GM19043 (cell line): ENCODE data around the gene SGK1.
"Not testable (repeated sequence)": the region's sequence is repeated elsewhere in the genome, so short reads cannot be mapped to it uniquely, and the experiment has no call there.

Source experiments
- ATAC-seq: cut with Tn5 transposase; IDR thresholded peaks from one replicate; pipeline ENCODE4 v1.9.1; 2021; ENCODE audit warnings: low read depth; ENCODE audit not compliant: unreplicated experiment

SGK1 gene

GRCh38 chr6:134328792-134329191 is 10.9 kb upstream of the SGK1 start:
- no peak for ATAC-seq

GRCh38 chr6:134328138-134328537 is 10.2 kb upstream of the SGK1 start:
- ATAC-seq, result no peak

DNA sequence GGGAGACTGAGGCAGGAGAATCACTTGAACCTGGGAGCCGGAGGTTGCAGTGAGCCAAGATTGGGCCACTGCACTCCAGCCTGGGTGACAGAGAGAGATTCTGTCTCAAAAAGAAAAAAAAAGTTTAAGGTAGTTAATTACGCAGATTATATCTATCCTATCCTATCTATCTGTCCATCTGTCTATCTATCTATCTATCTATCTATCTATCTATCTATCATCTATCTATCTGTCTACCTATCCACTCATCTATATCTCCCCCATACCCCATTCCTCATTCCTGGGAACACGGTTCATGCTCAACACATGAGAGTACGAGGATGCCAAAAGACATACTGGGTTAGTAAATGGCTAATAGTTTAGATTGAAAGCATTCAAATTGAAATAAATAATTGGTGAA is 8.3 kb upstream of the SGK1 start:
- not testable (repeated sequence) for ATAC-seq

DNA sequence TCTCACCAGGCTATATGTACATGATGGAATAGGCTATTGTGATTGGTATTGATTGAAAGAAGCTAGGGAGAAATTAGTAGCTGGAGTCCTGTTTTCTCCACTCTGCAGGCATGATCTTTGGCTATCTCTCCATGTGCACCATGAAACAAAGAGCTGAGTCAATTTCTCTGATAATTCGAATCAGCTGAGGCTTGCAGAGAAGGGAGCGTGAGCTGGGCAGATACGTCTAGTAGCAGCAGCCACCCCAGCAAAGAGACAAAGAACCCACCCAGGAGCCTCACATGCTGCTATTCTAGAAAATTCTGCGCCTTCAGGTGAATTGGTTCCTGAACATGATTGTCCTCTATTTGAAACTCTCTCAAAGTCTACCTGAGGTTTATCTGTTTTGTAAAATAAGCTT is 6.9 kb upstream of the SGK1 start:
- no peak for ATAC-seq

DNA sequence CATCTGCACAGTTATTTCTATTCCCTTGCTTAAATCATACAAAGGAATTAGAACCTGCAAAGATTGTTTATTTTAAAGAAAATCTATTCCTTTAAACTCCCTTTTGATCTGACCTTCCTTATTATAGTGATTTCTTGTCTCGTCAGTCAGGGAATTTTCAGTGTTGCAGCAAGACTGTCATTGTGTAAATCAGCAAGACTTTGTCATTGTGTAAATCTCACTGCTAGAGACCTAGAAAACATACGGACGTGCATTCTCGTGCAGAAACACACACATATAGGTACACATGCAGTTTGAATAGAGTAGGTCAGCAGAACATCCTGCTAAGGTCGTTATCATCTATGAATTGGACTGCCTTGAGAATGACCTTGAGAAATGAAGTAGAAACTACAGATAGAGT is 6.2 kb upstream of the SGK1 start:
- ATAC-seq, result no peak

GRCh38 chr6:134323698-134324097 is 5.8 kb upstream of the SGK1 start:
- no peak for ATAC-seq

GRCh38 chr6:134323294-134323693 is 5.4 kb upstream of the SGK1 start:
- no peak for ATAC-seq

GRCh38 chr6:134322216-134322615 is 4.3 kb upstream of the SGK1 start:
- no peak for ATAC-seq

- no peak for ATAC-seq
Measured at GRCh38 chr6:134321246-134321645, 3.3 kb upstream of the SGK1 start.

DNA sequence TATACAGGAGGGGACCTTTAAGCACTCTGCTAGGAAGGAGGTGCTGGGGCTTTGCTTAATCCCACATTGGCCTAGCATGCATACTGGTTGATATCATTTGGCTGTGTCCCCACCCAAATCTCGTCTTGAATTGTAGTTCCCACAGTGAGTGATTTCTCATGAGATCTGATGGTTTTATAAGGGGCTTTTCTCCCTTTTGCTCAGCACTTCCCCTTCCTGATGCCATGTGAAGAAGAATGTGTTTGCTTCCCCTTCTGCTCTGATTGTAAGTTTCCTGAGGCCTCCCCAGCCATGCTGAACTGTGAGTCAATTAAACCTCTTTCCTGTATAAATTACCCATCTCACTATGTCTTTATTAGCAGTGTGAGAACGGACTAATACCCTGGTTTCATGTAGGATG is 1.8 kb upstream of the SGK1 start:
- ATAC-seq, result not testable (repeated sequence)

DNA sequence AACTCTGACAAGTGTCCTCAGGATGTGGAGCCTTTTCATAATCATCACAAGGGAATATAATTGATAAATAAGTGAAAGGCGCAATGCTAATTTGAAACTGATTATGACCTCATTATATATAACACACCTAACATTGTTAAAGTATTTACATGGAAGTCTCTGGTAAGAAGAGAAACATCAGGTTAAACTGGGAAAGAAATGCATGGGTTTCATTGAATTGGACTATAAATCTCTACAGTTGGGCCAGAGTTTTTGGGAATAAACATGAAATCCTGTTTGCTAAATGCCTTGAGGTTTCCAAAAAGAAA is 1.0 kb upstream of the SGK1 start:
- ATAC-seq, result no peak

DNA sequence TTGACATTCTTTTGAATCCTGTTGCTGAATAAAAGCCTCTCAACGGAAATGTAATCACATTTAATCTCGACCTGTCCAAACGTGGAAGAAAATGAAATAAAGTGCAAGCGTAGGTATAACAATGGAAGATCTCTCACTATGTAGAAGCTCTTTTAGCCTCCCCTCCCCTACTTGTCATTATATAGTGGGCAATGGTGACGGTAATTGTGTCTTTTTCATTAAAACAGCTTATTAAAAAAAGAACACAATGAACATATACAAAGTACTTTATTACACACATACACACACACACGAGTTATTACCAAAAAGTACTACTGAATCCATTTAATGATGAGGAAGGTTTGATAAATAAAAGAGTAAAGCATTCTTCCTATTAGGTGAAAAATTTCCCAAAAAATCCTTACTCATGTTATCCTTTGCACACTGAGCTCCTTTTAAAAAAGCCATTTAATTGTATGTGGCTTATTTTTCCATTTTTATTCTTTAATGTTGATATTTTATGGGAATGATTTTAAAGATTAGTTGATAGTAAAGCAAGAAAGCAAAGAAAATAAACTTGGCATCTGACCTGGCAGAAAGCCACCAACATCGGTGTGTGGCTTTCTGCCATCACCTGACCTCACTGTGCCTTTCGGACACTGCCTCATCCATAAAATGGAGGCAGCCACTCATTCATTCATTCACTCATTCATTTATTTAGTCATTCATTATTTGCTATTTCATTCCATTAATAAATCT is 493 bp upstream of the SGK1 start:
- ATAC-seq, result no peak

DNA sequence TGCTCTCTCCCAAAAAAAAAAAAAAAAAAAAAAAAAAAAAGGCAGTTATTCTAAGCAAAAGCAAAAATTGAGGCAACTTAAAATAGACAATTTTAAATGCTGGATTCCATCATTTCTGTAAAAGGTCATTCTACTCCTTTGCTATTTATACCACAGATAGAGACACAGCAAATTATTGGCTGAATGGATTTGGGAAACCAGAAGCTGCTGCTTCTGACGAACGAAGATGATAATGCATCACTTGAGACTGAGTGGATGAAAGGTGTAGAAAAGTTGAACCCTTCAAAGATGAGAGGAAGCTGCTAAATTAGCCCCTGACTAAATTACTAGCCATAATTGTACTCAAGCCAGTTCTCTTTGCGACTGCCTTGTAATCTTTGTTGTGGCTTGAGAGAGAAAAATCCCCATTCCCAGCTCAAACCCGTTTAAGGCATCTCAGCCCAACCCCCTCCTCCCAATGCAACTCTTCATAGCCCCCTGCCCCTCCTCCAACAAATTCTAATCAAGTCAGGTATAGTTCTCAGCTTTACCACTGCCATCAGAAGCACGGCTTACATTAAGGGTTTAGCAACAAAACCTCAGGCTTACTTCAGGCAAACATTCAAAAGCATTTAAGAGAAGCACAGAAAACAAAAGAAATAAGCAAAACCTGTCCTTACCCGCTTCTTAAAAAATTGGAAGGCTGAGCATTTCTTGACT is 1.0 kb downstream of the SGK1 start:
- no peak for ATAC-seq

DNA sequence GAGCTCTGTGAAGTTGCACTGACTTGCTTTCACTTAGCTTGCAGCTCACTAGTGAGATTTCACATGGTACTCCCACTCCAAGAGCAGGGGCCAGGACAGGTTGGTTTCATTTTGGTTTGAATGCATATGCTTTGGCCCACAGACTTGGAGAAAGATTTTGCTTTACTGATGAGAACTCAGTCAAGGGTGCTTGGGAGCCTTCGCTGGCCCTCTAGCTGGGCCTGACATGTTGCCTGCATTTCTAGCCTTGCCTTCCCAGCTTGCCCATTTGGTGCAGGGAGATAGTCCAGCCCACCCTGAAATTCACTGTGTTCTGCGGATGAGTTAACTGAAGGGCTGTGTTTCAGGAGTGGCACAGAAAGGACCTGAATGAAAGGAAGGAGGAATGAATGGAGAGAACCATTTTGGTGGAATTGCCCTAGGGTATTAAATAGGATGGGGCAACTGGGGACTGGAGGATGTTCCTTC is 1.9 kb downstream of the SGK1 start:
- no peak for ATAC-seq

DNA sequence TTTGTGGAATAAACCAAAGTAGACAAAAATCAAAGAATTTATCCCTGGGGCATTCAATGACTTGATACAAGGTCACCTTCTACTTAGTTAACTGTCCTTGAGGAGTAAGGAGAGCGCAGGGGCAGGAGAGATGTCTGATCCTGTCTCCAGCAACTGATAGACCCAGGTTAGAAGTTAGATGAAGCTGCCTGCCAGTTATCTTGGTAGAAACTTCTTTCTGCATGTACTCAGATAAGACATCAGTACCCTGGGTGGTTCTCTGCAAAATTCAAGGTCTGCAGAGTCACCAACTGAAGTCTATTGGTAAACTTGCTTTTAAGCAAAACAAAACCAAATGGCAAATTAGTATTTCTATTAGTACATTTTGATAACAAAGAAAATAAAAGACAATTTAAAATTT is 2.7 kb downstream of the SGK1 start:
- ATAC-seq, result no peak

- no peak for ATAC-seq
Measured at GRCh38 chr6:134314006-134314821, 3.7 kb downstream of the SGK1 start.

DNA sequence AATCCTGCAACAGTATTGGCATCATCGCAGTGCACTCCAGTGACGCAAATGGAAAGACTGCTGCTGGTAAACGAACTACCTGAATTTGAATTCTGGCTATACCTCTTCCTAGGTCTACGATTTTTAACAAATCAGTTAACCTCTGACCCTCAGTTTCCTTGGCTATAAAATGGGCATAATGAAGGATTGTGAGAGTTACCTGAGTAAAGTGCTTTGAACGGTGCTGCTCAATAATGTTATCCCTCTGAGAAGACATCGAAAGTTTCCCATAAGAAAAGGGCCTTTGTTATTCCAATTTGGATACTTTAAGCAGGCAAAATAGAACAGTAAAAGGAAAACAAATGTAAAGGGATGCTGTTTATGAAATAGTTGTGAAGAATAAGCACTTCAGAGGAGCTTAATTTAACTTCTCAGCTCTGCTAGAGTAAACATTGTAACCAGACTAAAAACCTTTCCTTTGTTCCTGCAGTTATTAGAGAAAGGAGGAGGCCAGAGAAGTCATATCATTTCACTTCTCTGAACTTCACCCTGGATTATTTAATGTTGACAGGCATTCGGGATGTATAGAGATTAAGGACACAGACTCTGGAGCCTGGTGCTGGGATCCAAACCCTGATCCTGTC is 5.8 kb downstream of the SGK1 start:
- no peak for ATAC-seq

- ATAC-seq, result no peak
Measured at GRCh38 chr6:134310817-134311216, 7.1 kb downstream of the SGK1 start.

- ATAC-seq, result no peak
Measured at GRCh38 chr6:134309983-134310605, 7.8 kb downstream of the SGK1 start.

- ATAC-seq, result no peak
Measured at GRCh38 chr6:134309227-134309626, 8.7 kb downstream of the SGK1 start.

DNA sequence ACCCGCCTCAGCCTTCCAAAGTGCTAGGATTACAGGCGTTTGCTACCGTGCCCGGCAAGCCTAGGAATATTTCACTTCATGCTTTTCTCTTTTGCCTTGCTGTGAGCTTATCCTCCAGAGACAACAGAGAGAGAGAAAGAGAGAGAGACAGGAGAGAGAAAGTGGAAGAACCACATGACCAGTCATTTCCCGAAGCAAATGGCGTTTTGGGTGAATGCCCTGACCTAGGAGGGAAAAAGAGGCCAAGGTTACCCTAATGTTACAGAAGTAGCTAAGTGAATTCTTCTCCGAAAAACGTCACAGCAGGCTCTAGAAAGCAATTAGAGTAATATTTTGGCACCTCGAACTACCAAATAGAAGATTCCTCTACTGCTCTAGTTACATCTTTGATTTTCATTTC is 9.1 kb downstream of the SGK1 start:
- no peak for ATAC-seq
